HepG2 (cell line): ENCODE data around the gene CSNK1G1. TPM values are rescaled to one million over a fixed set of nuclear protein-coding genes. Genes with fewer than 3 reads are reported as not detected.

ENCODE experiments used
- ATF7 ChIP-seq, 2 experiments: fragments of 450-650 bp in 1 of 2; sonication (generic) in 1 of 2; formaldehyde crosslinking in 1 of 2; IDR thresholded peaks; 2 replicates each; pipeline versions ENCODE4 v1.4.0 to v1.6.1; 2016 to 2020; ENCODE audit warnings: antibody characterized with exemption in 1 of 2, mild to moderate bottlenecking in 1 of 2, missing genetic modification reagents in 1 of 2
- ERF ChIP-seq: IDR thresholded peaks from 2 replicates; pipeline ENCODE4 v1.6.1; 2018; ENCODE audit warnings: missing biosample characterization, missing genetic modification reagents
- HNRNPK ChIP-seq: fragments of 200-400 bp; formaldehyde crosslinking; IDR thresholded peaks from 2 replicates; pipeline ENCODE4 v1.6.1; 2018; ENCODE audit warnings: low read length, low read depth, moderate library complexity, mild to moderate bottlenecking; ENCODE audit not compliant: poor library complexity, severe bottlenecking
- HOXA9 ChIP-seq: sonication (generic); formaldehyde crosslinking; IDR thresholded peaks from 2 replicates; pipeline ENCODE4 v1.8.1; 2022; ENCODE audit warnings: missing genetic modification reagents, mild to moderate bottlenecking, moderate library complexity, borderline replicate concordance
- ZBTB37 ChIP-seq: sonication (generic); formaldehyde crosslinking; IDR thresholded peaks from 2 replicates; pipeline ENCODE4 v1.4.0; 2020; ENCODE audit warnings: mild to moderate bottlenecking, missing genetic modification reagents
- ZNF552 ChIP-seq: sonication (generic); formaldehyde crosslinking; IDR thresholded peaks from 2 replicates; pipeline ENCODE4 v1.9.0; 2022; ENCODE audit warnings: missing genetic modification reagents, mild to moderate bottlenecking, borderline replicate concordance
- ZNF572 ChIP-seq: sonication (generic); formaldehyde crosslinking; IDR thresholded peaks from 2 replicates; pipeline ENCODE4 v1.5.1; 2020; ENCODE audit warnings: mild to moderate bottlenecking, missing genetic modification reagents
- ZNF746 ChIP-seq: sonication (generic); formaldehyde crosslinking; IDR thresholded peaks from 2 replicates; pipeline ENCODE4 v1.8.0; 2022; ENCODE audit warnings: mild to moderate bottlenecking, missing genetic modification reagents
- ZNF766 ChIP-seq: sonication (generic); formaldehyde crosslinking; IDR thresholded peaks from 2 replicates; pipeline ENCODE4 v1.5.0; 2020; ENCODE audit warnings: missing genetic modification reagents, borderline replicate concordance
- ZNF784 ChIP-seq: sonication (generic); formaldehyde crosslinking; IDR thresholded peaks from 2 replicates; pipeline ENCODE4 v1.5.1; 2020; ENCODE audit warnings: missing genetic modification reagents, mild to moderate bottlenecking, borderline replicate concordance
- polyA plus RNA-seq, 8 experiments: library from polyadenylated mRNA; depleted of rRNA in 3 of 8; stranded (reverse) in 7 of 8; unstranded in 1 of 8; fragments of >200 nt; fragmentation: Illumina TruSeq in 4 of 8; extraction: Trizol in 4 of 8; gene quantifications; 2 replicates each; pipeline versions ENCODE4 v1.2.1 to v1.2.3, GENCODE V29; 2011 to 2016; ENCODE audit warnings: low read depth in 4 of 8, missing spikeins in 1 of 8, mixed read lengths in 1 of 8; ENCODE audit not compliant: insufficient read depth in 1 of 8
- total RNA-seq, 5 experiments: library from RNA; depleted of rRNA; stranded (reverse); fragments of >200 nt; fragmentation: Illumina TruSeq; extraction: Trizol; gene quantifications; 2 replicates each; pipeline ENCODE4 v1.2.3, GENCODE V29; 2016; ENCODE audit warnings: low read depth in 1 of 5
- TF ChIP-seq, protein P1 (sequence below), 2 experiments: sonication (generic) in 1 of 2; formaldehyde crosslinking in 1 of 2; IDR thresholded peaks; 2 replicates each; pipeline versions ENCODE4 v1.5.1 to v1.6.1; 2011 to 2020; ENCODE audit warnings: borderline replicate concordance in 1 of 2, low read depth in 1 of 2, low read length in 1 of 2, mild to moderate bottlenecking in 1 of 2, missing genetic modification reagents in 1 of 2, moderate library complexity in 1 of 2
- TF ChIP-seq, protein P2 (sequence below): IDR thresholded peaks from 2 replicates; pipeline ENCODE4 v1.6.1; 2012; ENCODE audit warnings: low read length, improper control_type of control experiment
- TF ChIP-seq, protein P3 (sequence below): sonication (generic); formaldehyde crosslinking; IDR thresholded peaks from 2 replicates; pipeline ENCODE4 v1.4.0; 2020; ENCODE audit warnings: missing genetic modification reagents

The CSNK1G1 gene
- total and polyA plus RNA-seq, 2 of the 13 experiments (the other 11 are each of a cell fraction or from before 2014, with no cell fraction given) = 8.5 to 12.6 TPM

GRCh38 chr15:64246364-64247189, 109.4 kb downstream of the CSNK1G1 start (continued):
- TF ChIP-seq, protein P1, sequence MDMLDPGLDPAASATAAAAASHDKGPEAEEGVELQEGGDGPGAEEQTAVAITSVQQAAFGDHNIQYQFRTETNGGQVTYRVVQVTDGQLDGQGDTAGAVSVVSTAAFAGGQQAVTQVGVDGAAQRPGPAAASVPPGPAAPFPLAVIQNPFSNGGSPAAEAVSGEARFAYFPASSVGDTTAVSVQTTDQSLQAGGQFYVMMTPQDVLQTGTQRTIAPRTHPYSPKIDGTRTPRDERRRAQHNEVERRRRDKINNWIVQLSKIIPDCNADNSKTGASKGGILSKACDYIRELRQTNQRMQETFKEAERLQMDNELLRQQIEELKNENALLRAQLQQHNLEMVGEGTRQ (IDR thresholded peaks at IDR 0.05; ENCODE audit: low read depth, low read length) = no peak
- TF ChIP-seq, protein P1 (CRISPR knock-in tag; IDR thresholded peaks at IDR 0.05; ENCODE audit: borderline replicate concordance) = no peak
- no peak for TF ChIP-seq ZNF746
- TF ChIP-seq, protein P2, sequence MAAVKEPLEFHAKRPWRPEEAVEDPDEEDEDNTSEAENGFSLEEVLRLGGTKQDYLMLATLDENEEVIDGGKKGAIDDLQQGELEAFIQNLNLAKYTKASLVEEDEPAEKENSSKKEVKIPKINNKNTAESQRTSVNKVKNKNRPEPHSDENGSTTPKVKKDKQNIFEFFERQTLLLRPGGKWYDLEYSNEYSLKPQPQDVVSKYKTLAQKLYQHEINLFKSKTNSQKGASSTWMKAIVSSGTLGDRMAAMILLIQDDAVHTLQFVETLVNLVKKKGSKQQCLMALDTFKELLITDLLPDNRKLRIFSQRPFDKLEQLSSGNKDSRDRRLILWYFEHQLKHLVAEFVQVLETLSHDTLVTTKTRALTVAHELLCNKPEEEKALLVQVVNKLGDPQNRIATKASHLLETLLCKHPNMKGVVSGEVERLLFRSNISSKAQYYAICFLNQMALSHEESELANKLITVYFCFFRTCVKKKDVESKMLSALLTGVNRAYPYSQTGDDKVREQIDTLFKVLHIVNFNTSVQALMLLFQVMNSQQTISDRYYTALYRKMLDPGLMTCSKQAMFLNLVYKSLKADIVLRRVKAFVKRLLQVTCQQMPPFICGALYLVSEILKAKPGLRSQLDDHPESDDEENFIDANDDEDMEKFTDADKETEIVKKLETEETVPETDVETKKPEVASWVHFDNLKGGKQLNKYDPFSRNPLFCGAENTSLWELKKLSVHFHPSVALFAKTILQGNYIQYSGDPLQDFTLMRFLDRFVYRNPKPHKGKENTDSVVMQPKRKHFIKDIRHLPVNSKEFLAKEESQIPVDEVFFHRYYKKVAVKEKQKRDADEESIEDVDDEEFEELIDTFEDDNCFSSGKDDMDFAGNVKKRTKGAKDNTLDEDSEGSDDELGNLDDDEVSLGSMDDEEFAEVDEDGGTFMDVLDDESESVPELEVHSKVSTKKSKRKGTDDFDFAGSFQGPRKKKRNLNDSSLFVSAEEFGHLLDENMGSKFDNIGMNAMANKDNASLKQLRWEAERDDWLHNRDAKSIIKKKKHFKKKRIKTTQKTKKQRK = no peak
- TF ChIP-seq ERF (CRISPR knock-in tag) = 0 out of 2 replicates have a peak, but pooled peaks have one; percentile 16
- peak; percentile 74 for TF ChIP-seq HNRNPK
- TF ChIP-seq ZNF572 (CRISPR knock-in tag) = no peak
- TF ChIP-seq ATF7 (IDR thresholded peaks at IDR 0.05) = no peak
- no peak for TF ChIP-seq ATF7 (CRISPR knock-in tag; IDR thresholded peaks at IDR 0.05)
- no peak for TF ChIP-seq ZNF784 (CRISPR knock-in tag)
- TF ChIP-seq ZNF552 (CRISPR knock-in tag) = no peak
- TF ChIP-seq, protein P3, sequence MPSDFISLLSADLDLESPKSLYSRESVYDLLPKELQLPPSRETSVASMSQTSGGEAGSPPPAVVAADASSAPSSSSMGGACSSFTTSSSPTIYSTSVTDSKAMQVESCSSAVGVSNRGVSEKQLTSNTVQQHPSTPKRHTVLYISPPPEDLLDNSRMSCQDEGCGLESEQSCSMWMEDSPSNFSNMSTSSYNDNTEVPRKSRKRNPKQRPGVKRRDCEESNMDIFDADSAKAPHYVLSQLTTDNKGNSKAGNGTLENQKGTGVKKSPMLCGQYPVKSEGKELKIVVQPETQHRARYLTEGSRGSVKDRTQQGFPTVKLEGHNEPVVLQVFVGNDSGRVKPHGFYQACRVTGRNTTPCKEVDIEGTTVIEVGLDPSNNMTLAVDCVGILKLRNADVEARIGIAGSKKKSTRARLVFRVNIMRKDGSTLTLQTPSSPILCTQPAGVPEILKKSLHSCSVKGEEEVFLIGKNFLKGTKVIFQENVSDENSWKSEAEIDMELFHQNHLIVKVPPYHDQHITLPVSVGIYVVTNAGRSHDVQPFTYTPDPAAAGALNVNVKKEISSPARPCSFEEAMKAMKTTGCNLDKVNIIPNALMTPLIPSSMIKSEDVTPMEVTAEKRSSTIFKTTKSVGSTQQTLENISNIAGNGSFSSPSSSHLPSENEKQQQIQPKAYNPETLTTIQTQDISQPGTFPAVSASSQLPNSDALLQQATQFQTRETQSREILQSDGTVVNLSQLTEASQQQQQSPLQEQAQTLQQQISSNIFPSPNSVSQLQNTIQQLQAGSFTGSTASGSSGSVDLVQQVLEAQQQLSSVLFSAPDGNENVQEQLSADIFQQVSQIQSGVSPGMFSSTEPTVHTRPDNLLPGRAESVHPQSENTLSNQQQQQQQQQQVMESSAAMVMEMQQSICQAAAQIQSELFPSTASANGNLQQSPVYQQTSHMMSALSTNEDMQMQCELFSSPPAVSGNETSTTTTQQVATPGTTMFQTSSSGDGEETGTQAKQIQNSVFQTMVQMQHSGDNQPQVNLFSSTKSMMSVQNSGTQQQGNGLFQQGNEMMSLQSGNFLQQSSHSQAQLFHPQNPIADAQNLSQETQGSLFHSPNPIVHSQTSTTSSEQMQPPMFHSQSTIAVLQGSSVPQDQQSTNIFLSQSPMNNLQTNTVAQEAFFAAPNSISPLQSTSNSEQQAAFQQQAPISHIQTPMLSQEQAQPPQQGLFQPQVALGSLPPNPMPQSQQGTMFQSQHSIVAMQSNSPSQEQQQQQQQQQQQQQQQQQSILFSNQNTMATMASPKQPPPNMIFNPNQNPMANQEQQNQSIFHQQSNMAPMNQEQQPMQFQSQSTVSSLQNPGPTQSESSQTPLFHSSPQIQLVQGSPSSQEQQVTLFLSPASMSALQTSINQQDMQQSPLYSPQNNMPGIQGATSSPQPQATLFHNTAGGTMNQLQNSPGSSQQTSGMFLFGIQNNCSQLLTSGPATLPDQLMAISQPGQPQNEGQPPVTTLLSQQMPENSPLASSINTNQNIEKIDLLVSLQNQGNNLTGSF (CRISPR knock-in tag) = no peak
- TF ChIP-seq ZBTB37 (CRISPR knock-in tag) = no peak
- no peak for TF ChIP-seq ZNF766 (CRISPR knock-in tag)
- no peak for TF ChIP-seq HOXA9 (CRISPR knock-in tag)
